Medulla oblongata (tissue), 1 donor: ENCODE data around the gene ALK.

Experiments
- DNase-seq: peaks from one replicate; pipeline ENCODE4 v3.0.0-alpha.2; 2015; ENCODE audit errors: extremely low spot score

Gene ALK

DNA sequence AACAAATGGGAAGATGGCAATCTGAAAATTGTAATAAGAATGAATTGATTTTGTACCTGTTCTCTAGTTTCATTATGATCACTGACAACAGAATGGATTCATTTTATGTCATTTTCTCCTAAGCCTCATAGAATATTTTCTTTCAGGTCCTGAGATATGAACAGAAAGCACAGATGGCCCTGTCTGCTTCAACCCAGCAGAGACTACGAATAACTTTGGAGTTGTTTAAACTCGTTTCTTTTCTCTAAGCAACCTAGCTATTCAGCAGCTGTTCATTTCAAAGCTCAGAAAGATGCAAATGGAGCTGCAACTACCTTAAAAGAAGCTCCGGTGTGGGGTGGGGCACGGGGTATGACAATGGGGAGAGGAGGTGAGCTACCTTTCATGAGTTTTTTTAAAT, 124.9 kb downstream of the ALK start:
- no peak for DNase-seq

DNA sequence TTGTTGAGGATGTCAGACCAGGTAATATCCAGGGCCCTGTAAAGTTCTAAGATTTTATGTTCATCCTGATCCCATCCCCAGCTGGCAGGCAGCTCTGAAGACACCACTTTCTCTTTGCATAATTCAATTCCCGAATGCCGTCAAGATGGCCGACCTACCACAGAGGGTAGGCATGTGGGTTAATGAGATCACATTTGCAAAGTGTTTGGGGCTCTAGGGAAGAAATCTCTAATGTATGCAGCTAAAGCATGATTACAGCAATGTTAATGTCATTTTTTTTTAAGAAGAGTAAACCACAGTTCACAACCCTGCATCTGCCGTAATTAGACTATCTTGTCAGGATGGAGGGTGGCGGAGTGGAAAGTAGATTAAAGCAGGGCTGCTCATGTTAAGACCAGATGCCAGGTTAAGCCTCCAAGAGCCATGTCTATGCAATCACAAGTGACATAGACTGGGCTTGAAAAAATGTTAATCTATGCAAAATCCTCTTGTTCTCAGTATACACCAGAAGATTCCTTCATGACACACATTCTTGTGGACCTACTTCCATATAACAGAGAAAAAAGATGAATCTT, 131.4 kb downstream of the ALK start:
- DNase-seq = no peak

DNA sequence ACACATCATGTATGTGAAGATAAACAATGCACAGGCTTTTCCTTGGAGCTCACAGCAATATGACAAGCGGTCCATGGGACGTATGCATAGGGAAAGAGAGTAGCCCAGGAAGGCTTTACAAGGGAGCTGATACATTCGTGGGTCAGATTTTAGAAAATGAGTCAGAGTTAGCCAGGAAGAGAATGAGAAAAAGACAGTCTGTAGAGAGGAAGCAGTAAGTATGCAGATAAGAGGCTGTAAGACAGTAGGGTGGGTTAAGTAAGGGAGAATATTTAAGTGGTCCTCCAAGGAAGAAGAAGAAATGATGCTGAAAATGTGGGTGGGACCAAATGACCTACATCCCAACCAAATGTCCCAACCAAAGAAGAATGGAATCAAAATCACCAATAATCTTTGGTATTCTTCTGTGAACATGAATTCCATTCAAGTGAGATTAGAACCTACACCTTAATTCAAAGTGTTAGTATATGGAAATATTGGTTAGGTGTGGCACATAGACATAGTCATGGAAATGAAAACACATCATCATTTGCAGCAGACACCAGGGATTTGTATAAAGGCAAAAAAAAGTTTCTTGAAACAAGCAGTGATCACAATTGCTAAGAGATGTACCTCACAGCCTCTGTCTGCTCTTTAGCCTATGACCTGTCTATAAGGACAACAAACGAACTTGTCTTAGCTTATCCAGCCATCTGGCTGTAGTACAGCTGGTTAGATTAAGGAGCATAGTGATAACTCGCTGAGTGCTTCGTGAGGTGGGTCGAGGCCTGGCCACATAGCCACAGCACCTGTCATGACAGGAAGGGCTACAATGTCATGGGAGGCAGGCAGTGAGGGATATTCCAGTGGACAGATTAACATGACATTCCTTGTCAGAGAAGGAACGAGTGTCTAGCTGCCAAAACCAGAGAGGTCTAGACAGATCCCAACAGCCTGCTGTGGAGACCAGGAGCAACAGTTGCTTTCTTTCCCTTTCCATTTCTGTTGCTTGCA, 133.6 kb downstream of the ALK start:
- DNase-seq = no peak

GRCh38 chr2:29786361-29786760, 135.0 kb downstream of the ALK start:
- no peak for DNase-seq

- DNase-seq = no peak
Measured at GRCh38 chr2:29783666-29784065, 137.7 kb downstream of the ALK start.

GRCh38 chr2:29782549-29783458, 138.6 kb downstream of the ALK start:
- no peak for DNase-seq

GRCh38 chr2:29782087-29782486, 139.3 kb downstream of the ALK start:
- no peak for DNase-seq

DNA sequence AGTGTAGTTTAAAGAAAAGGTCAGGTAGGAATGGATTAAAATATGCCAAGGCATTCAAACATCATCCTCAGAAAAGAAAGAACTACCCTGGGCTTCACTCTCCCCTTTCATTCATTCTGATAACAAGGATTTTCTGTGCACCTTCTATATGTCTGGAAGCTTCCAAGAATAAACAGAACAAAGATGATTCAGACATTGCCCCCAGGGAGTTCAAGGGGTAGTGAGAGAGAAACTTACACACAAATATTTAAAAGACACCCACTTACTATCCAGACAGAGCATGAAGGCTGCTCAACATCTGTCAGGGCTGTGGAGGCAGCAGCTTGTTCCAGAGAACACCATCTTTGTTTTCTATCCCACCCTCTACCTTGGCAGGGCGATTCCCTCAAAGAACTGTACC, 140.5 kb downstream of the ALK start:
- DNase-seq = no peak

- no peak for DNase-seq
Measured at GRCh38 chr2:29777161-29777560, 144.2 kb downstream of the ALK start.

DNA sequence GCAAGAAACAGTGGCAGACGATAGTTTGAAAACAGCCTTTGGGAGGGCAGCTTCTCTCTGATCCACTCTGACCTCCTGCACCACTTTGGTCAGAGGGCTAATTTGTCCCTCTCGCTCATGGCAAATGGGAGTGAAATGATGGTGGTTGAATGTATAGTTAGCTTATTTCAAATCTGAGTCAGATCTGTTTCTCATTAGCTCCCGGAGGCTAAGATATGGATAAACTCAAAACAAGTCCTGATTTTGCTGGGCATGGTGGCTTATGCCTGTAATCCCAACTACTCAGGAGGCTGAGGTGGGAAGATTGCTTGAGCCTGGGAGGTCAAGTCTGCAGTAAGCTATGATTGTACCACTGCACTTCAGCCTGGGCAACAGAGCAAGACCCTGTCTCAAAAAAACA, 145.0 kb downstream of the ALK start:
- DNase-seq = no peak

DNA sequence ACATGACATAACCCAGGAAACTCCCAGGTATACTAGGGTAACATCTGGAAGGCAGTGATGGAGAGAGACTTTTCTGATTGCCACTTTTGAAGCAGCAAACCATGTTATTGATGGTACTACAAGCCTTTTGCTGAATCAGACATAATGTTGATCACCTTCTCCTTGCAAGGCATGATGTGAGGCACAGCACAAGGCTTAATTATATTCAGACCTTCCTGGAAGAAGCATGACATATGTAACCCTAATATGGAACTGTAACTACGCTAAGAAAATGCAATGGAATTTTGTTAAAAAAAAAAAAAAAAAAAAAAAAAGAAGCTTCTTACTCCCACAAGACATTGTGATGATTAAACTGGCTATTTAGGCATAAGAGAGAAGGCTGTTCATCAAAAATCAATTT, 145.4 kb downstream of the ALK start:
- no peak for DNase-seq

DNA sequence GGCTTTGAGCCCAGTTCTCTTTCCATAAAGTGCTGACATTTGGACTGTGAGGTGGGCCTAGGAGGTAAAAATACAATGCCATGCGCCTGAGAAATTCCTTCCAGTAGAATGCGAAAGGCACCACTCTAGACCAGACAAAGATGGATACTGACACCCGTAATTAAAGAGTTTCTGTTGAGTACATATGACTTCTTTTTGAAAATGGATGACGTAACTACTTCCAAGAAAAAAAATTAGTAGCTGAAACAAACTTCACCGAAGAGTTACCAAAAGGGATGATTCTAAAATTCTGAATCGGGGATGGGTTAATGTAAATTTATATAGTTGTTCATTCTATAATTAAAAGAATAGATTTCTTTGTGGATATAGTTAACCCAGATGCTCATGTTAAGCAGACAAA, 146.8 kb downstream of the ALK start:
- no peak for DNase-seq

DNA sequence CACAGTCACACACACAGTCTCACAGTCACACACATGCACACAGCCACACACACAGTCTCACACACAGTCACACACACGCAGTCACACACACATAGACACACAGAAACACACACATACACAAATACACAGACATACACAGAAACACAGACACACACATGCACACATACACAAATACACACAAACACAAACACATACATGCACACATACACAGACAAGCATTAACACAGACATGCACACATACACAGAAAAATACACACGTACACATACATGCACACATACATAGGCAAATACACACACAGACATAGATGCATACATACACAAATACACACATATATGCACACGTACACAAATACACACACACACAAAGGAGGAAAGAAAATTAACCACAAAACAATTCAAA, 150.5 kb downstream of the ALK start:
- no peak for DNase-seq

GRCh38 chr2:29769847-29770246, 151.5 kb downstream of the ALK start:
- DNase-seq = no peak

GRCh38 chr2:29767606-29768335, 153.6 kb downstream of the ALK start:
- no peak for DNase-seq

DNA sequence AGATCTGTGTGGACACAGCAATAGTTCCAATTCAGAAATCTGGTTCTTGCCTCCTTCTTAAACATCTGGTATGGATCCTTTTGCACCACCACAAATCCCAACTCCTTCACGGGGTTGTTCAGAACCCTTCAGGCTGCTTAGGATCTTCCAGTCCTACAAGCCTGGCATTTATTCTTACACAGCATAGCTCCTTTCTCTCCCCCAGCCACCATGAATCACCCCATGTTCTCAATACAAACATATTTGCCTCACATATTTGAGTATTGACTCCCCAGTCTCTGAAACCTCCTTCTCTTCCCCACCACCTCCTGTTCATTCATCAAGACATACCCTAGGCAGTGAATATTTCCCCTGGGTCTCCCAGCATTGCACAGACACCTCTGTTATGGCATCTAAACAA, 155.2 kb downstream of the ALK start:
- DNase-seq = no peak

GRCh38 chr2:29765721-29766120, 155.7 kb downstream of the ALK start:
- DNase-seq = no peak

GRCh38 chr2:29763371-29763770, 158.0 kb downstream of the ALK start:
- DNase-seq = no peak

DNA sequence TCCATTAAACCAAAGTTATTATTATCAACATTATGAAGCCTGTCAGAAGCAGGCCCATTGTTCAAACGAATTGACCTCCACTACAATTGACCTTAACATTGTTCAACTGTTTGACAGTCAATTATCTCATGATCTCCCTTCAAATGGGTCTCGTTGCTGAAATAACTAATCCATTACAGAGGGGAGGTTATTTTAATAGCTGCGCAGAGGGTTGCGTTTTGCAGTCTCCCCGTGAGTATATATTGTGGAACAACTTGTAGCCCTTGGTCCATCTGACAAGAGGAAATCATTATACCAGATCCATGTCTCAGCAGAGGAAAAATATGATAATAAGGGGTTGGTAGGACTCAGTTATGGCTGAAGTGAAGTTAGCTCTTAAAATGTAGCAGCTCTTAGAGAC, 159.1 kb downstream of the ALK start:
- no peak for DNase-seq

DNA sequence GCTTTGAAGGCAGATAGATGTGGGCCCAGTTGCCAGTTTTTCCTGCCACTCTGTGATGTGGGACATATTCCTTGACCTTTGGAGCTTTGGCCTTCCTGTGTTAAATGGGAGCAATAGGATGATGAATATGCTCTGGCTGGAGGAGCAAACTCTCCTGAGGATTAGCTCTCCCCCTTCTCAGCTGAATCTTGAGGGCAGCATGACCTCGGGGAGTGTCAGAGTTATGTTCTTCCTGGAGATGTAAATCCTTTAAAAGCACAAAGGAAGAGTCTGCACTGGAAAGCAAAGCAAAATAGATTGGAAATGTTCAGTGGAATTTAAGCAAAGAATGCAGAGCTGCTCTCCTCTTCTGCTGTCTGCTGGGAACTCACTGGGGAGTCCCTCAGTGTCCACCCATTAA, 160.1 kb downstream of the ALK start:
- no peak for DNase-seq

DNA sequence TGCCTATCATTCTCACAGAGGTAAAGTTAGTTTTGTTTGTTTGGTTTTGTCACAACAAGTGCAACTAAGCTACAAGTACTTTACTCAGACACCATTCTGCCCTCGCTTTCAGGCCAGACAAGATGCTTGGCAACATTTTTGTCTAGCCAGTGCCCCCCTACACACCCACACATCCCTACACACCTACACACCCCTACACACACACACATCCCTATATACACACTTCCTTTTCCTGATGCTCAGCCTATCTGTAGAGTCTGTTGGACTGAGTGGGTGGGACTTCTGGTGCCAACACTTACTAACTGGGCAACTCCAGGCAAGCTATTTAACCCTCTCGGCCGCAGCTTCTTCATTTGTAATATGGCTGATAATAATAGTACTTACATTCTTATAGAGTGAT, 161.4 kb downstream of the ALK start:
- DNase-seq = no peak

DNA sequence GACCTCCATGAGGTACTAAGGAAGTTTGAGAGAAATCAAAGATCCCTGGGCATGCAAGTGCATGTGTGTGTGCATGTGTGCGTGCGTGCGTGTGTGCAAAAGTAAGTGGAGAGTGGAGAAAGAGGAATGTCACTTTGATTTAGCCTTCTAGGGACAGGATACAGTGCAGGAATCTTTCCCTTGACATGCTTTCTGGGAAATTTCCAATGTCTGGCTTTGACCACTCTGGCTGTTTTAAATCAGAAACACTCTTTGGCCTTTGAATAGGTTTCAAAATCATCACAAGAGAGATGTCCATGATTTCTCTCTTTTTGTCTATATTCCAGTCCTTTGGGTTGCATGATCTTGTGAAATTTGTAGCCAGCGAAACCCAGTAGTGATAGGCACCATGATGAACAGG, 162.0 kb downstream of the ALK start:
- DNase-seq = no peak
